Suprapubic skin (tissue), 4 donors: Measurements from ENCODE around the gene MAGEA8.

Experiments
- CTCF ChIP-seq, 2 donors: fragments of 200-600 bp in 1 of 2; fragments of 450-650 bp in 1 of 2; sonication (generic) in 1 of 2; IDR thresholded peaks; one replicate each; pipeline ENCODE4 v1.5.1; 2016 to 2019; ENCODE audit warnings: antibody characterized with exemption in 2 of 2, mild to moderate bottlenecking in 1 of 2, moderate library complexity in 1 of 2
- EP300 ChIP-seq: sonication (generic); formaldehyde crosslinking; IDR thresholded peaks from one replicate; pipeline ENCODE4 v1.6.1; 2017; ENCODE audit warnings: antibody characterized with exemption
- POLR2A ChIP-seq, 2 donors: fragments of 450-650 bp; IDR thresholded peaks; one replicate each; pipeline ENCODE4 v1.6.1; 2017; ENCODE audit warnings: antibody characterized with exemption in 2 of 2, mild to moderate bottlenecking in 2 of 2, moderate library complexity in 2 of 2
- POLR2AphosphoS5 ChIP-seq, 3 donors: sonication (generic); formaldehyde crosslinking; IDR thresholded peaks; one replicate each; pipeline ENCODE4 v1.6.1; 2017; ENCODE audit warnings: antibody characterized with exemption in 3 of 3

GRCh38 chrX:149871433-149871832 lies 9.6 kb upstream of the MAGEA8 start:
- TF ChIP-seq EP300 = no peak
- no peak for TF ChIP-seq CTCF (IDR thresholded peaks at IDR 0.05)
- TF ChIP-seq POLR2A (IDR thresholded peaks at IDR 0.05) = no peak
- no peak for TF ChIP-seq POLR2AphosphoS5 (IDR thresholded peaks at IDR 0.05)
